ENCODE results near the gene OPTC.
"Not testable (repeated sequence)": the region's sequence is repeated elsewhere in the genome, so short reads cannot be mapped to it uniquely, and the experiment has no call there.

The OPTC gene

GRCh38 chr1:203465146-203465798, 28.7 kb upstream of the OPTC start:
- no peak for DNase-seq (ENCODE audit: low spot score)

DNA sequence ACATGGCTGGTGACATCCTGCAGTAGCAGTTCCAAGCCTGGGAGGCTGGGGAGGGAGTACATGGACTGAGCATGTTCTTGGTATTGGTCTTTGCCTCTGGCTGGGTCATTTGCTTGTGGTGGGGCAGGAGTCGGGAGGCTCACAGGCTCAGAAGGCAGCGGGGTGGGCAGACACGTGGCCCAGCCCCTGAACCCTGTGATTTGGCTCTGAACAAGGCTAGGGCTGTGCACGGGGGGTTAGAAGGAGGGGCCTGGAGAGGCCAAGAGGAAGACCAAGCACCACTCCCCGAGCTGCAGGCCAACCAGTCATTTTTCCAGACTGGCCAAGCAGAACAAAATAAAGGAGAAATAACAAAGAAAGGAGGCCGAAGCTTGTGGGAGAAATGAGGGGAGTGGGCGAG, 28.0 kb upstream of the OPTC start:
- no peak for DNase-seq (ENCODE audit: low spot score)

- not testable (repeated sequence) for DNase-seq (ENCODE audit: low spot score)
Observed at GRCh38 chr1:203466906-203467549, 26.9 kb upstream of the OPTC start.

- DNase-seq (ENCODE audit: low spot score) = no peak
Observed at GRCh38 chr1:203467550-203467921, 26.4 kb upstream of the OPTC start.

GRCh38 chr1:203468326-203468725, 25.6 kb upstream of the OPTC start:
- no peak for DNase-seq (ENCODE audit: low spot score)

GRCh38 chr1:203470240-203470639, 23.7 kb upstream of the OPTC start:
- DNase-seq (ENCODE audit: low spot score) = no peak

DNA sequence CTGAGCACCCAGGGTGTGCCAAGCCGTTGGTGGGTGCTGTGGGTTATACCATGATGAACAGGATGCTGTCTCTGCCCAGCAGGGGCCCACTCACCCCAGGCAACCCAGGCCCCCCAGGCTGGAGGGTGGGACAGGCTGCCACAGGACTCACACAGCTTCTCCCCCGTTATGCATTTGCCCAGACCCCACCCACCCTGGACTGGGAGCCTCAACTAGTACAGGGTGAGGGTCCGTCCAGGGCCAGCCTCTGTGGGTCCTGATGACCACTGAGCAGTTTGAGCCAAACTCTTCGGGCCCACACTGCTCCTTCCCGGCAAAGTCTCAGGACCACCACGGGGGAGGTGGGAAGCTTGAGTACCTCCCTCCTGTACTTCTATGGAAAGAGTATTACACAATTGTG, 22.1 kb upstream of the OPTC start:
- no peak for DNase-seq (ENCODE audit: low spot score)

GRCh38 chr1:203473281-203473680, 20.7 kb upstream of the OPTC start:
- no peak for DNase-seq (ENCODE audit: low spot score)

GRCh38 chr1:203473781-203474305, 20.1 kb upstream of the OPTC start:
- no peak for DNase-seq (ENCODE audit: low spot score)

GRCh38 chr1:203475012-203475981, 18.7 kb upstream of the OPTC start, which contains the start of gene PRELP:
Gene PRELP, plus strand, starts transcription at chr1:203475806. Its CDS starts 7,379 bp downstream, at chr1:203483185.
- no peak for DNase-seq (ENCODE audit: low spot score)

DNA sequence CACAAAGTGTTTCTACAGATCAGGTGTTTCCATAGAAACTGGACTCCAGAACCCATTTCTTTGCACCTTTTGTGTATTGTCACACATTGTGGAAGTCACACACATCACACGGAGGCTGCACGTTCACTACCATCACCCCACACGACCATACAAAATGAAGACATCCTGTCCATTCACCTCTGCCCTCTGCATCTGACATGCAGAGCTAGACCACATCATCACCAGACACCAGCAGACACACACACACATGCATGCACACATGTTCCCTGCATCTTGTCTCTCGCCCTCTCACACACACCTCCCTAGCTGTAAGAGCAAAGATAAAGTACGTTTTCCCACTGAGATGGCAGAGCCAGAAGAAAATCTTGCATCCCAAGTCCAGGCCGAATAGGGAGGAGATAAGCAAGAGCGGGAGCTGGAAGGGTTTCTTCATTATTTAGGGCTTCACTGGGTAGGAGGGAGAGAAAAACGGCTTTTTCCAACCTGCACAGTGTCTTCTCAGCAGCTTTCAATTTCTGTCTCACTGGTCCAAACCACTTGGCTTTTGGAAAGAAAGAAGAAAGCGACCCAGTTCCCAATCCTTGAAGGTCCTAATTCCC, 17.6 kb upstream of the OPTC start:
- no peak for DNase-seq (ENCODE audit: low spot score)

GRCh38 chr1:203477748-203478147, 16.2 kb upstream of the OPTC start:
- no peak for DNase-seq (ENCODE audit: low spot score)

DNA sequence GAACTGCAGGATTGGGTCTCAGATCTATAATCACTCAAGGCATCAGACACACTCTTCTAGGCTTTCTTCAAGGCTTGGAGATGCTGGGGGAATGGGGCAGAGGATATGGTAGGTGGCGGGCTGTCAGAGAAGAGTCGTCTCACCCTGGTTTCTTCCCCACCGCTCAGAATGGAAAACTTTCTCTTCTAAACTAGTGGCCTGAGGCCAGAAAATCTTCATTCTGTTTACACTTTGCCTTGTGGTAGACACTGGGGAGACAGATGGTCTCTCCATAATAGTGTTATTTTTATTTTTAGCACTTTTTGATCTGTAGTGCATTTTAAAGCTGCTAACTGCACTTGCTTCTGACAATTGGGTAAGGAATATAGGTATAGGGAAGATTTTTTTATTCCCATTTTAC, 15.7 kb upstream of the OPTC start:
- no peak for DNase-seq (ENCODE audit: low spot score)

DNA sequence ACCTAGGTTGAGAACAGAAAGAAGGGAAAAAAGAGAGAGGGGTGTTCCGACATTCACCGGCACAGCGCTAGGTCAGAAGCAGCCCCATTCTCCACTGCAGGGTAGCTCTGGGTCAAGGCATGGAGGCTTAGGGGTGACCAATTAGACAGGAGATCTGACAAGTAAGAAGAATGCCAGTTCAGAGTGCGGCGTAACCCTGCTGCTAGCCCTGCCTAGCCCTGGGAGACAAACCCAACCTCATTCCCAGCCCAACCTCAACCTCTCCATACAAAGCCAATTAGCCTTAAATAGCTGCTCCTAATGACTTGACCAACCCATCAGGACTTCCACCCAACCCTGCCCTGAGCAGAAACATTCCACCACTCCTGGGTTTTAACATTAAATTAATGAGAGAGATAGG, 15.0 kb upstream of the OPTC start:
- DNase-seq (ENCODE audit: low spot score) = no peak

DNA sequence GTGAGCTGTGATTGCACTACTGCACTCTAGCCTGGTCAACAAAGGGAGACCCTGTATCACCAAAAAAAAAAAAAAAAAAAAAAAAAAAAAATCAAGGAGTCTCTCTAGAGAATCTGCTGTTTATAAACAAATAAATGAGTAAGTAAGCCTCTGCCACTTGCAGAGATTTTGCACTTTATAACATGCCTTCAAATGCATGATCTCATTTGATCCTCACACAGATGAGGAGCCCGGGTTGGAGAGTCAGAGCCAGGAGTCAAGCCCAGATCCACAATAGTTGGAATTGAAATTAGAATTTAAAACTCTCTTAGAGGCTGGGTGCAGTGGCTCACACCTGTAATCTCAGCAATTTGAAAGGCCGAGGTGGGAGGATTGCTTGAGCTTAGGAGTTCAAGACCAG, 14.3 kb upstream of the OPTC start:
- DNase-seq (ENCODE audit: low spot score) = no peak

DNA sequence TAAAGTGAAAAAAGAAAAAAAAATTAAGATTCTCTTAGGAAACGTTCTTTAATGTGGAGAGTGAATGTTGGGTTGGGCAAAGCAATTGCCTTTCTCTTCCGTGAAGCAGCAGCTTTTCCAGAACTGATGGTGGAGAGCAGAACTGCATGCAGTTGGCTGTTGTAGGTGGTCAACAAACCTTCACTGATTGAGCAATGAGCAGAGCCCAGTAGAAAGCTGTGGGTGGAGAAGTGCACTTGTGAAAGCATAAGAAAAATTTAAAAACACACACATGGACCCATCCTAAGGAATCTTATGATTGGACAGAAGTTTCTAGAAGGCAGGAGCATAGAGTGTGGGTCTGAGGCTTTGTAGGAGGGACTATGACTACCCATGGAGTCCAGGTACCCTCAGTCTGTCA, 13.9 kb upstream of the OPTC start:
- no peak for DNase-seq (ENCODE audit: low spot score)

DNA sequence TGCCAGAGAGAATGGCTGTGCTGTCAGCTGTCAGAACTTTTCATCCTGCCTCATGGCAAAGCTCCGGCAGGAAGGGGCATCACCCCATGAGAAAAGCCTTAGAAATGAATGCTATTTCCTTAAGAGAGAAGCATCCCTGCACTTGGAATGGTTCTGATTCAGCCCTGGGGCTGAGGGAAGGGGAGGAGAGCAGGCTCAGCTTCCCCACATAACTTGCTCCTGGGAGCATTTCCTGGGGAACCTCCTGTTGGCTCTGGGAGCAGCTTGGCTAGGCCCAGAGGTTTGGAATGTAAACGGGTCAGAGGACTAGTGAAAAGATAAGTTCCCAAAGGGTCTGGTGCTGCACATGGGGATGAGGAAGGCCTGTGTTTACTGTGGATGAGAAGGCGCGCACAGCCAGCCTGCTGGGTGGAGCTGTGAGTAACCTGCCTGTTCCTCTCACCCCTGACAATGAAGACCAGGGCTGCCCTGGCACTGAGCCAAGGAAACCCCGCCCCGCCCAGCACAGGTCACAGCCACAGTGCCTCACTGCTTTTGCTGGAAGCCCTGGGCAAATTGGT, 13.3 kb upstream of the OPTC start:
- no peak for DNase-seq (ENCODE audit: low spot score)

- no peak for DNase-seq (ENCODE audit: low spot score)
Observed at GRCh38 chr1:203481196-203481595, 12.8 kb upstream of the OPTC start.

- no peak for DNase-seq (ENCODE audit: low spot score)
Observed at GRCh38 chr1:203486618-203487370, 7.2 kb upstream of the OPTC start.

GRCh38 chr1:203488539-203488938, 5.4 kb upstream of the OPTC start:
- no peak for DNase-seq (ENCODE audit: low spot score)

GRCh38 chr1:203490607-203491006, 3.3 kb upstream of the OPTC start:
- no peak for DNase-seq (ENCODE audit: low spot score)
